IPS-NIHi7 (cell line): ENCODE results near the gene SLC12A7.
"Not testable (repeated sequence)": the region's sequence is repeated elsewhere in the genome, so short reads cannot be mapped to it uniquely, and the experiment has no call there.

Experiments
- DNase-seq: peaks from one replicate; pipeline ENCODE4 v3.0.0; 2012; ENCODE audit warnings: mixed read lengths; ENCODE audit errors: extremely low spot score

The SLC12A7 gene

GRCh38 chr5:1109542-1110306, 2.1 kb downstream of the SLC12A7 start:
- DNase-seq: no peak

- no peak for DNase-seq
Observed at GRCh38 chr5:1108865-1109174, 3.0 kb downstream of the SLC12A7 start.

GRCh38 chr5:1108023-1108864, 3.6 kb downstream of the SLC12A7 start:
- DNase-seq: no peak

- peak; percentile 45 for DNase-seq
Observed at GRCh38 chr5:1107167-1108022, 4.5 kb downstream of the SLC12A7 start.

- DNase-seq: no peak
Observed at GRCh38 chr5:1106385-1107166, 5.3 kb downstream of the SLC12A7 start.

- DNase-seq: no peak
Observed at GRCh38 chr5:1105350-1106265, 6.3 kb downstream of the SLC12A7 start.

- DNase-seq: no peak
Observed at GRCh38 chr5:1104327-1105006, 7.4 kb downstream of the SLC12A7 start.

- DNase-seq: no peak
Observed at GRCh38 chr5:1103505-1104326, 8.1 kb downstream of the SLC12A7 start.

GRCh38 chr5:1103093-1103492, 8.8 kb downstream of the SLC12A7 start:
- DNase-seq: no peak

- DNase-seq: peak; percentile 61
Observed at GRCh38 chr5:1101961-1102713, 9.7 kb downstream of the SLC12A7 start.

- peak; percentile 30 for DNase-seq
Observed at GRCh38 chr5:1100664-1101574, 10.9 kb downstream of the SLC12A7 start.

- peak; percentile 47 for DNase-seq
Observed at GRCh38 chr5:1099926-1100663, 11.8 kb downstream of the SLC12A7 start.

- DNase-seq: no peak
Observed at GRCh38 chr5:1098986-1099597, 12.8 kb downstream of the SLC12A7 start.

GRCh38 chr5:1097988-1098385, 13.9 kb downstream of the SLC12A7 start:
- not testable (repeated sequence) for DNase-seq

- DNase-seq: no peak
Observed at GRCh38 chr5:1097381-1097987, 14.4 kb downstream of the SLC12A7 start.
